GM21360 (cell line): ENCODE measurements around the gene NFKBIZ.

Experiments
- ATAC-seq: cut with Tn5 transposase; IDR thresholded peaks from one replicate; pipeline ENCODE4 v1.9.1; 2021; ENCODE audit warnings: mild to moderate bottlenecking, moderate library complexity; ENCODE audit not compliant: unreplicated experiment

The NFKBIZ gene, protein sequence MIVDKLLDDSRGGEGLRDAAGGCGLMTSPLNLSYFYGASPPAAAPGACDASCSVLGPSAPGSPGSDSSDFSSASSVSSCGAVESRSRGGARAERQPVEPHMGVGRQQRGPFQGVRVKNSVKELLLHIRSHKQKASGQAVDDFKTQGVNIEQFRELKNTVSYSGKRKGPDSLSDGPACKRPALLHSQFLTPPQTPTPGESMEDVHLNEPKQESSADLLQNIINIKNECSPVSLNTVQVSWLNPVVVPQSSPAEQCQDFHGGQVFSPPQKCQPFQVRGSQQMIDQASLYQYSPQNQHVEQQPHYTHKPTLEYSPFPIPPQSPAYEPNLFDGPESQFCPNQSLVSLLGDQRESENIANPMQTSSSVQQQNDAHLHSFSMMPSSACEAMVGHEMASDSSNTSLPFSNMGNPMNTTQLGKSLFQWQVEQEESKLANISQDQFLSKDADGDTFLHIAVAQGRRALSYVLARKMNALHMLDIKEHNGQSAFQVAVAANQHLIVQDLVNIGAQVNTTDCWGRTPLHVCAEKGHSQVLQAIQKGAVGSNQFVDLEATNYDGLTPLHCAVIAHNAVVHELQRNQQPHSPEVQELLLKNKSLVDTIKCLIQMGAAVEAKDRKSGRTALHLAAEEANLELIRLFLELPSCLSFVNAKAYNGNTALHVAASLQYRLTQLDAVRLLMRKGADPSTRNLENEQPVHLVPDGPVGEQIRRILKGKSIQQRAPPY

DNA sequence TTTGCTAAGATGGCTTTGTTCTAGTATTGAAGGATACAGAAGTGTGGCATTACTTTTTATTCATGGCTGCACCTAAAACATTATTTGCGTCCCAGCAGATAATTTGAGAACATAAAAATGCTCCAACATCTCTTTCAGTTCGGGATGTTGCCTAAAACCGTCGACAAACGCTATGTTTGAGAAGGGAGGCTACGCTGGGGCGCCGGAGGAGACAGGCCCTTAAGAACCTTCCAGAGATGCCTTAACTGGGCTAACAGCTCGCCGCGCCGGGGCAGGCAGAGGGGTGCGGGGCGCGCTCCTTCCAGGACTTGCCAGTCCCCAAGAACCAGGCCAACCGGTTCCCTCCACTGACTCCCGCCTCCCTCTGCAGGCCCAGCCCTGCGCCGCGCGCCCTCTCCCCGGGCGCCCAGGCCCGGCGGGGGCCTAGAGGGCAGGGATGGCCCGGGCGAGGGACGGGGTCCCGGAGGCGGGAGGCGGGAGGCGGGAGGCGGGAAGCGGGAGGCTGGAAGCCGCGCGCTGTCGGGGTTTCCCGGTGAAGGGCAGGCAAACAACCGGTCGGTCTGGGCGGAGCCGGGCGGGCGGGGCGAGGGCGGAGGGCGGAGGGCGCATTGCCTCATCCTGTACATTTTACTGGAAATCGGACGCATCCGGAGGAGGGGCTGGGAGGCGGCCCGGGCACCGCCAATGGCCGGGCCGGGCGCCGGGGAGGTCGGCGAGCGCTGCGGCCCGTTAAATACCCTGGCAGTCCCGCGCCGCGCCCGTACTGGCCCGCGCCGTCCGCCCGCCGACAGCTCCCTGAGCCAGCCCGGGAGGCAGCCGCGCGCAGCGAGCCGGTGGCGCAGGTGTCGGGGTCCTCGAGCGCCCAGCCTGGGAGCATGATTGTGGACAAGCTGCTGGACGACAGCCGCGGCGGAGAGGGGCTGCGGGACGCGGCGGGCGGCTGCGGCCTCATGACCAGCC is at the start of gene NFKBIZ:
TSS of gene NFKBIZ (plus strand) at position 761 of the 960 bp plus-strand sequence. CDS start at position 876, 115 bp downstream.
- ATAC-seq, result peak; percentile 65

DNA sequence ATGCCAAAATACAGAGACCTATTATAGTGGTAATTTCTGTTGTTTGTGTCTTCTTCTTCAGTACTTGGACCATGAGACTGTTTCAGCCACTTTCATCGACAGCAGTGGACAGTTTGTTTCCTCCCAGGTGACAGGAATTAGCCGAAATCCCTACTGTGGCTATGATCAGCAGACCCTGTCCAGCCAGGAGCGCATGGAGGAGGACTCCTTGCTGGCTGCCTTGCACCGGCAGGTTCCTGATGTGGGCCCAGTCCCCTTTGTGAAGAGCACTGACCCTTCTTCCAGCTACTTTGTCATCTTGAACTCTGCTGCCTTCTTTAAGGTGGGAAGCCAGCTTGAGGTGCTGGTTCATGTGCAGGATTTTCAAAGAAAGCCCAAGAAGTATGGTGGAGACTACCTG is 48.1 kb upstream of the NFKBIZ start:
- no peak for ATAC-seq

DNA sequence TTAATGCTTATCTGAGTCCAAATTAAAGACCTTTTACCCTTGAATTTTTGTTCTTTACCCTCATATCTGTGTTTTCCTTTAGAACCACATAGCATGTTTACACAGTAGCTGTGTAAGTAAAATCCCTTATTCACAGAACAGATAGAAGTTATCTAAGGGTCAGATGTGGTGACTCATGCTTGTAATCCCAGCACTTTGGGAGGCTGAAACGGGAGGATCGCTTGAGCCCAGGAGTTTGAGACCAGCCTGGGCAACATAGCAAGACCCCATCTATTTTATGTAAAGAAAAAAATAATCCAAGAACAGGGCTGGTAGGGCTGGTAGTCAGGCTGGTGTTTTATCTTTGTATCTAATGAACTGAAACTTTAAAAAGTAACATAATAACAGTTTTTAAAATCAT is 47.1 kb upstream of the NFKBIZ start:
- no peak for ATAC-seq

DNA sequence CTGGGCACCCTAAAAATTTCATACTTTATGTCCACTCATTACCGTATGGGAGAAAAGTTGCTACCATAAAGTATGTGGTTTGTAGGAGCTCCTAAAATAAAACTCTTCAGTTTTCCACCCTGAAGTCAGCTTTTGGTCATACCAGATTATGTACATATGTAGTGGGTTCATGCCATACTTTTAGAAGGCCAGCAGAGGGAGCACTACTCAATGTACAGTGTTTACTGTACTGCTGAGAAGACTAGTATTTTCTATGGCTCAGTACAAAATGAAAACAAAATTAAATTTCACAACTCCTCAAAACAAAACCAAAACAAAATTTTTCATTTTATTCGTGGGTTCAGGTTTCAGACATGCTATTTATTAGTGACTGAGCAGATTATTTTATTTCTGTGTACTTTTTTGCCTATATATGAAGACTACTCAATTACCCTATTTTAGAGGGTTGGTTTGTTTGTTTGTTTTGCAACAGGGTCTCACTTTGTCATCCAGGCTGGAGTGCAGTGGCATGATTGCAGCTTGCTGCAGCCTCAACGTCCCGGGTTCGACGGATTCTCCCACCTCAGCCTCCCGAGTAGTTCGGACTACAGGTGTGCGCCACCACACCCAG is 46.0 kb upstream of the NFKBIZ start:
- ATAC-seq, result peak; percentile 92

DNA sequence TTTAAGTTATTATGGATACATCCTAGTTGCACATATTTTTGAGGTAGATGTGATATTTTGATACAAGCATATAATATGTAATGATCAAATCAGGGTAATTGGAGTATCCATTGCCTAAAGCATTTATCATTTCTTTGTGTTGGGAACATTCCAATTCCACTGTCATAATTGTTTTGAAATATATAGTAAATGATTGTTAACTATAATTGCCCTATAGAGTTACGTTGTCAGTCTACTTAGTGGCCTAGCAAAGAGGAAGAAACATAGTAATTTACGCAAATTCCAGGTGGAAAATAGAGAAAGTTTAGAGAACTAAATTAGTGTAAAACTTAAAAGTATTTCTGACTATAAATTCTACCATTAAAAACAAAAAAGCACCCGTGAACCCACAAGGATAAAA is 45.4 kb upstream of the NFKBIZ start:
- ATAC-seq, result no peak

DNA sequence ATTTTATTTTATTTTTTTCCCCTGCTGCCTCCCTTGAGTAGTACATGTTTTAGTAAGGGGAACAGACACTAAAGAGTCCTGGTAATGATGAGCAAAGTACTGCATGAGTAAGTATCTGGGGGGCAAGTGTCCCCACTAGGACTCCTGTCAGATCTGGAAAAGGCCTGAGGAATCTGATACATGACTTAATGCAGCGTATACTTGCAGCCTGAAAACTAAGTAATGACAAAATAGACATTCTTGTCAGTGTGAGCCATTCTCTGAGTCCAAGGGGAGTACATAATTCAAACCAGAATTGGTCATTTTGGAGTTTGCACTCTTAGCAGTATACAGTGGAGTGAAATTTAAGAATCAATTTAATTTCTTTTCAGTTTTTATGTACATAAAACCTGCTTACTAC is 42.8 kb upstream of the NFKBIZ start:
- ATAC-seq, result no peak

DNA sequence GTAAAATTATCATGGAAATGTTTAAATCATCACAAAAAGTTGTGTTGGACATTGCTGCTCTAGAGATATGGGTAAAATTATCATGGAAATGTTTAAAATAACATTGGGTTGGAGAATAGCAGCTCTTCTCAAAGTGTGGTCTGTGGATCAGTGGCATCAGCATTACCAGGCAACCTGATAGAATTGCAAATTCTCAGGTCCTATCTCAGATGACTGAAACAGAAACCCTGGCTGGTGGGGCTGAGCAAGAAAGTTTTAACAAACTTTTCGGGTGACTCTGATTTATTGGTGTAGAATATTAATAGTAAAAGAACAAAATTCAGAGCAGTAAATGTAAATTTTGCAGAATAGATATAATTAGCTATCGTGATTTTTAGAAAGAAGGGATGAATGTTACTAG is 41.4 kb upstream of the NFKBIZ start:
- peak; percentile 68 for ATAC-seq

DNA sequence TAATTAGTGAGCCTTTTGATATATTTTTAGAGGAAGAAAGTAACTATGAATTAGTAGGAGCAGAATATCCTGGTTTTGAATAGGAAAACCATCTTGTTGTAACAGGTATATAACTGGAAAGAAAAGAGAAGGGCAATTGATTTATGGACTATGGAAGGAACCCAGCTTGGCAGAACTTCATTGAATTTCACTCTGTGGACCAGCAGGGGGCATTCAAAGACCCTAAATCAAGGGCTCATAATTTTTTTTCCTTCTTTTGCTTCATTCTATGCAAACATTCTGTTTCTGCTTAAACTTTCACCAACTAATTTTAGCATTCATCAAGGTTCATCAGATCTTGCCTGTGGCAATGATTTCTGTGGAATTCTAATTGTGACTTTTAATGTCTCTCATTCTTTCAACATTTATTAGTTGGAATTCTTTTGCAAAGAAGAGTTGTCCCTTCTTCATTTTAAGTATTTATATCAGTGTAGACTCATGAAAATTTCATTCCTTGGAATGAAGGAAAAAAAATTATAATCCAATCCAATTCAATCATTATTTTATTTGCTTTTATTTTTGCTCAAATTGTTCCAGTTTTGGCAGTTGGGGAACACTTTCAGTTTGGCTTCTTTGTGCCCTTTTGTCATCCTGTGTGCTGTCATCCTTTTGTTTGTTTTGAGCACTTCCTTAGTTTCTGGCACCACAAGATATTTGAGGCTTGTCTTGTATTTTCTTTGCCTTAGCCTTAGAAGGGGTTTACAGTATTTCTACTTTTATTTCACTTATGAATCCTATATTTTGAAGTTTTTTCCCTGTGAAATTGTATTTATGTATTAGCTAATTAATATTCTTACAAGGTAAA is 39.9 kb upstream of the NFKBIZ start:
- no peak for ATAC-seq

DNA sequence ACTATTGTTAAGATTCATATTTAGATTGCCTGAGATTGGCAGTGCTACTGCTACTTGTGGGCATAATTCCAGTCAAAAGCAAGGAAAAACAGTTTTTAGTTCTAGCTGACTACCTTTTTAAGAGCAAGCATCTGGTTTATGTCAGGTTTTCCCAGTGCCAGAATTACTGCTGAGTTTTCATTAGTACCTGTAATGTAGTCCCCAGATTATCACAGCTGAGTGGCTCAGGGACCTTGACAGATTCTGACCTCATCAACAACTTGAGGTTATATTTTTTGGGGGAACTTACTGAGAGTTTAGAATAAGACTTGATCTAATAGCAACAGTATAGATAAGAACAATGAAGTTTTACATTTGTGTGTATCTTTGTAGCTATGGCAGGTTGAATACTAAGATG is 39.3 kb upstream of the NFKBIZ start:
- no peak for ATAC-seq

DNA sequence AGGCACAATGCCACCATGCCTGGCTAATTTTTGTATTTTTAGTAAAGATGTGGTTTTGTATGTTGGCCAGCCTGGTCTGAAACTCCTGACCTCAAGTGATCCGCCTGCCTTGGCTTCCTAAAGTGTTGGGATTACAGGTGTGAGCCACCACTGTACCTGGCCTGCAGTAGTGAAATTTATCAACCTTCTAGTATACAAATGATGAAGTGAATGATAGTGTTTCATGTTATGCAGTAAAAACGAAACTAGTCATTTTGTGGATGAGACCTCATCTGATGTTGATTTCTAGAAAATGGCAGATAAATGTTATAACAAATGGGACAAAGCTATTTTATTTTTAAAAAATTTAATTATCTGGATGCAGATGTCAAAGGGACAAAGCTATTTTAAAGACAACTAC is 37.4 kb upstream of the NFKBIZ start:
- no peak for ATAC-seq

DNA sequence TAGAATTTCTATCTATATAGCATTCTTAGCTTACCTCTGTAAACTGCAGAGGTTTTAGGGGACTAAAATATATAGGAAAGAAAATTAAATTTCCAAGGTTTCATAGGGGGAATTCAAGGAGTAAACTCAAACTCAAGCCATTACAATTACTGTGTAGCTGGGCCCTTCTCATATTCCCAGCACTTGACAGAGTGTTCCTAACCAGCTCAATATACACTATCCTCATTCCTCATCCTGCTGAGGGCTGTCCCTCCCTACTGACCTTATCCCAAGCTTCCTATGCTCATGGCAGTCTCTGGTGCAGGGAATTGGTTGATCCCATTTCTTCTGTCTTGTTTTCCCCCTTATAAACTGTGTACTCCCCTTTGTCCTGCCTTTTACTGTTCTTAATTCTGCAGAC is 36.4 kb upstream of the NFKBIZ start:
- no peak for ATAC-seq

DNA sequence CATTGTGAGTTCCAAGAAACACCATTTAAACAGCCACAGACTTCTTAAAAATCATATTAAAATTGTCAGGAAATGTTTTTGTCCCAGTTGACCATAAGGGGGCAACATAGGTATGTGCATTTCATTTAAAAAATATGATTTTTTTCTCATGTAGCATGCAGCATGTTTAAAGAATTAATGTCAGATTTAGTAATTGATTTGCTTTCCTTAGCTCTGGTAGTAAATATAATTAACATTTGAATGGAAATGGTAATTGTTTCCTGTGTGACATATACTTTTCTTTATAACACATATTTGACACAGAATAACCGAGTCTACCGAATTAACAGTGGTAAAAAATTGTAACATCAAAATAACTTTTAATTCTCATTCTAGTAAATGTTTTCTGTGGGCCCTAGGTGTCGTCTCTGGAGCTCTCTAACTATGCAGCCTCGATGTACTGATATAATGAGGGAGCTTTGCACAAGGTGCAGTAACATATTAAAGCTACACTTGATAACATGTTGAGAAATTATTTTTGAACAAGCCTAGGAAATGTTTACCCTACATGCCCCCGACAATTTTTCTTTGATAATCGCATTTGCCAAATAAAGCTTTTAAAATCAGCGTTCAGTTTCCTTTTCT is 35.4 kb upstream of the NFKBIZ start:
- ATAC-seq, result no peak

DNA sequence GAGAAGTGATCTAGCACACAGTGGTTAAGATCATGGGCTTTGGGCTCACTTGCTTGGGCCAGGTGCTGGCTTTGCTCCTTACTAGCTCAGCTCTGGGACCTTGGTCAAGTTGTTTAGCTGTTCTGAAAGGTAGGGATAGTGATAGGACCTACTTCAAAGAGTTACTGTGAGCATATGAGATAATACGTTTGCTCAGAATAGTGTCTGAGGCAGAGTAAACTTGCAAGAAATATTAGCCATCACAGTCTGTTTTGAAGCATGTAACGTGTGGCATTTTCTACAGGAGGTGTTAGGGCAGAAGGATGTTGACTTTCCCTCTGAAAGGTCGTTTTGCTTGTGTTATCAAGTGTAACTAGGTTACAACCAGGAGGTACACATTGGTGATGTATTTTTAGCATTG is 34.5 kb upstream of the NFKBIZ start:
- no peak for ATAC-seq

DNA sequence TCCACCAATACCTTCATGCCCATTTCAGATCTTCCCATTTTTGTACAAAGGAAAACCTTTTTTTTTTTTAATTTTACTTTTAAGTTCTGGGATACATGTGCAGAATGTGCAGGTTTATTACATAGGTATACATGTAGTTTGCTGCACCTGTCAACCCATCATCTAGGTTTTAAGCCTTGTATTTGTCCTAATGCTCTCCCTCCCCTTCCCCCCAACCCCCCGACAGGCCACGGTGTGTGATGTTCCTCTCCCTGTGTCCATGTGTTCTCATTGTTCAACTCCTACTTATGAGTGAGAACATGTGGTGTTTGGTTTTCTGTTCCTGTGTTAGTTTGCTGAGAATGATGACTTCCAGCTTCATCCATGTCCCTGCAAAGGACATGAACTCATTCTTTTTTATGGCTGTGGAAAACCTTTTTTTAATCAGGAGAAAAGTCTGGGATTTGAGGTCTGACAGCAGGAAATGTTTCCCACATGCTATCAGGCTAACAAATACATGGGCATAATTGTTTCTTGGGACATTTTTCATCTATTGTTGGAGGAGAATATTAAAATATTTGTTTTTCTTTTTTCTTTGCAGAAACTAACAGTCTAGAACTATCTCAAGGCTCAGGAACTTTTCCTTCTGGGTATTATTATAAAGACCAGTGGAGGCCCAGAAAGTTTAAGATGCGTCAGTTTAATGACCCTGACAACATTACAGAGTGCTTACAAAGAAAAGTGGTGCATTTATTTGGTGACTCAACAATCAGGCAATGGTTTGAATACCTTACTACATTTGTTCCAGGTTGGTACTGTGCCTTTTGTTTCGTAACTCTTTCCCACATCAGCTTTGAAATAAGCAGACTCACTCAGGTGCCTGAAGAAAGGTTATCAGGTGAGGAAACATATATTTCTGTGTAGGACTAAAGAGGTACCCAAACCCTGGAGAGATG is 32.8 kb upstream of the NFKBIZ start:
- ATAC-seq, result no peak

DNA sequence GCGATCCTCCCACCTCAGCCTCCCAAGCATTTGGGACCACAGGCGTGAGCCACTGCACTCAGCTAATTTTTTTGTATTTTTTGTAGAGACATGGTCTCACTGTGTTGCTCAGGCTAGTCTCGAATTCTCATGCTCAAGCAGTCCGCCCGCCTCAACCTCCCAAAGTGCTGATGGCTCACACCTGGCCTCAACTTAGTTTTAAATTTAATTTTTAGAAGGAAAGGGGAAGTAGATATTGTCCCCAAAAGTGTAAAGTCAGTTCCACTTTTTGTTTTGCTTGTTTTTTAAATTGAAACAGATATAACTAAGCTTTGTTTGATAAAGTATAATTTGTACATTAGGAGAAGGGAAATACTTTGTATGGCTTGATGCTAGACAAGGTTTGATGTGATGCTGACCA is 31.3 kb upstream of the NFKBIZ start:
- no peak for ATAC-seq

DNA sequence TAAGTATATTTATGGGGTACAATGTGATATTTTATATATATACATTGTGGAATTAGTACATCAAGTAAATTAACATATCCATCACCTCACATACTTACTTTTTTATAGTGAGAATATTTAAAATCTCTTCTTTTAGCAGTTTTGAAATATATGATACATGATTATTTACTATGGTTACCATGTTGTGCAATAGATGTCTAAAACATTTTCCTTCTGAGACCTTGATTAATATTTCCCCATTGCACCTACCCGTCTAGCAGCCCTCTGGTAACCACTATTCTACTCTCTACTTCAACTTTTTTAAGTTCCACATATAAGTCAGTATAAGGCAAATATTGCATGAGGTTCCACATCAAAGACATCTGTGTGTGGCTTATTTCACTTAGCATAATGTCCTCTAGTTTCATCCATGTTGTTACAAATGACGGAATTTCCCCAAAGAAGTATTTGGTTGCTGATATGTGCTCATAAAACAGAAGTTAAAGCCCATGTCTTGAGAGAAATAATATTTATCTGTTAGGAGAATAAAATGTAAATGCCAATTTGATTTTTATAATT is 29.6 kb upstream of the NFKBIZ start:
- ATAC-seq, result peak; percentile 61

DNA sequence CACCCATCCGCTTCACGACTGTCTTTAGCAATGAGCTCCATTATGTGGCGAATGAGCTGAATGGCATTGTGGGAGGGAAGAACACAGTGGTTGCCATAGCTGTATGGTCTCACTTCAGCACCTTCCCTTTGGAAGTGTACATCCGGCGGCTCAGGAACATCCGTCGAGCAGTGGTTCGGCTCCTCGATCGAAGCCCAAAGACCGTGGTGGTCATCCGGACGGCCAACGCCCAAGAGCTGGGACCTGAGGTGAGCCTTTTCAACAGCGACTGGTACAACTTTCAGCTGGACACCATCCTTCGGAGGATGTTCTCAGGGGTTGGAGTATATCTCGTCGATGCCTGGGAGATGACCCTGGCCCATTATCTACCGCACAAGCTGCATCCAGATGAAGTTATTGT is 27.8 kb upstream of the NFKBIZ start:
- no peak for ATAC-seq

DNA sequence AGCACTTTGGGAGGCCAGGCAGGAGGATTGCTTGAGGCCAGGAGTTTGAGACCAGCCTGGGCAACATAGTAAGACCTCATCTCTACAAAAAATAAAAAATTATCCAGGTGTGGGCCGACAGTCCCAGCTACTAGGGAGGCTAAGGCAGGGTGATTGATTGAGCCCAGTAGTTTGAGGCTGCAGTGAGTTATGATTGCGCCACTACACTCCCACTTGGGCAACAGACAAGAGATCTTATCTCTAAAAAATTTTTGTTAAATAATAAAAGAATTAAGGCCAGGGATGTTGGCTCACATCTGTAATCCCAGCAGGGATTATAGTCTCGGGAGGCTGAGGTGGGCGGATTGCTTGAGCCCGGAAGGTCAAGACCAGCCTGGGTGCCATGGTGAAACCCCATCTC is 25.8 kb upstream of the NFKBIZ start:
- no peak for ATAC-seq
